GM19351 (cell line): ENCODE measurements around the gene SURF4.

Experiments
- ATAC-seq: cut with Tn5 transposase; IDR thresholded peaks from one replicate; pipeline ENCODE4 v1.9.1; 2021; ENCODE audit warnings: mild to moderate bottlenecking, moderate library complexity; ENCODE audit not compliant: unreplicated experiment

The SURF4 gene

DNA sequence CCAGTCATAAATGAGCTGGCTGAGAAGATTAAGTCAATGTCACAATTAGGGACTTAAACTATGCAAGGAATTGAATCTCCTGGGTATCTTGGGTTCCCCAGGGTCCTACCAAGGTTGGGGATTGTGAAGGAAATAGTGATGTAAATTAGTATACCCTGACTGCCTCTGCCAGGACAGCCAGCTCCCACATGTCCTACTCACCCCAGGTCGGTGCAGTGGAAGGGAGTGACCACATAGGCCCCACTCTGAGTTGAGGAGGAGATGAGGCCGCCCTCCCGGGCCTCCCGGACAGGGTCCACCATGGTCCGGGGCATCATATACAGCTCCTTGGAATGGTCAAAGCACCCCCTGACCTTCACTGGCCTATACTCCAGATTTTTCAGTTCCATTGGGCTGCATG is 22.3 kb downstream of the SURF4 start:
- ATAC-seq = no peak

DNA sequence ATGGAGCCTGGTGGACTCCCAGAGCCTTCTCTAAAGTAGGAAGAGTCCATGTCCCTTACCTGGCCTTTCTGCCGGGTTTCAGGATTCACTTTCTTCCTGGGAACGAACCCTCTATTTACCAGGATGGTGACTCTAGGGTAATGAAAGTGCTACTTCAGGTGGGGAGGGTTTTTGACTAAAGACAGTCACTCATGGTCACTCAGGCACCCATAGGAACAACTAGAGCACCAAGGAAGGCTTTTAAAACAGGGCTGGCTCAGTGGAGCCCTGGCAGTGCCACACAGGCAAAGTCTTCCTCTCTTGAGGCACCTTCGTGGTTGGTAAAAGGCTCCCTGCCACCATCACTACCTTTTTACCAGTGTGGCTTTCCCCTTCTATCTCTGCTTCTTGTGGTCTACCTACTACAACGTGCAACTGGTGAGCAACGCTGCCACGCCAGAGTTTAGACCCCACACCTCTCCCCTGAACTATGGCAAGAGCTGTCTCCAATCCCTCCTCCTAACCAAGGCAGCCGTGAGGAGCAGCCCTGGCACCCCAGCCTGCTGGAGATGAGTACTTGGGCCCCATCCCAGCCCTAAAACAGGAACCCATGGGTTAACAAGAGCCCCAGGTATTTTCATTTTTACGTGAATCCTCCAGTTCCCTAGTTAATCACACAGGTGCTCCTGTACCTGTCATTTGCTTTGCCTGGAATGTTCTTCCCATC is 23.1 kb downstream of the SURF4 start:
- no peak for ATAC-seq

DNA sequence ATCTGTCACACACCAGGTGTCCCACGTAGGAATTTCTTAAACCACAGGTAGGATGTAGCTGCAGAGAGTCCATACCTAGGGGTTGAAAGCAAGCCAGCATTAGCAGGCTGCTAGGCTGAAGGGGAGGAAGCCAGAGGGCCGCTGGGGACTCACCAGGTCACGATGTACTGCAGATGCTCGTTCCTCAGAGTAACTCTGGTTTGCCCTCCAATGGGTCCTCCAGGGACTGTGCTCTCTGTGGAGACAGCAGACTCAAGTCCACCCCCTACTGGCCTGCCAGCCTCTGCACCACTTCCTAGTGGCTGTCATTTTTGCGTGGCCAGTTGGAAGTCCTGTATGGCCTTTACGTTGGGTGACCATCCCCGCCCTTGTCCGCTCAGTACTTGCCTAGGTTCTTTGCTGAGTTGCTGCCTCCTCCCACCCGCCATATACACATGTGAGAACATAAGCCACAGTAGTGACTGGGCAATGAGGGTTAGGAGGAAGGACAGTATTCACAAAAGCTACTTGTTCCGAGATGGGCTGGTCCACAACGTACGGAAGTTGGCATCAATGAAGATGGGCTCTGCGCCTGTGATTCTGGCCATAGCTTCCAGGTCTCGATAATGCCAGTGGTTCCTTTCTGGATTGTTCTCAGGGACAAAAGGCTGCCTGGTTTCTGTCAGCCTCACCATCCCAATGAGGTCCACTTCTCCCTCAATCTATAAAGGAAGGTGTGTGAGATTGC is 23.8 kb downstream of the SURF4 start:
- ATAC-seq = no peak

DNA sequence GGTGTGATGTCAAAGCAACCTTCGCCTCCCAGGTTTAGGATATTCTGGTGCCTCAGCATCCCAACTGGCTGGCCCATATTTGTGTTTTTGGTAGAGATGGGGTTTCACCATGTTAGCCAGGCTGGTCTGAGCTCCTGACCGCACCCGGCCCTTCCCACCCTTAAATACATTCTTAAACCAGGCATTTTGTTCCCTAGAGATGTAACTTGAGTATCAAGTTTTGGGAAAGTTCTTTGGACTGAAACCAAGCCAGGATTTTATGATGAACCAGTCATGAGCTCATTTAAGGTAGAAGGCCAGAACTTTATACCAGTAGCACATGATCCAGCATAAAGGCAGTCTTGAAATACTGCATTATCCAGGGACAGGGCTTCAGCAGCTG is 24.3 kb downstream of the SURF4 start:
- no peak for ATAC-seq

DNA sequence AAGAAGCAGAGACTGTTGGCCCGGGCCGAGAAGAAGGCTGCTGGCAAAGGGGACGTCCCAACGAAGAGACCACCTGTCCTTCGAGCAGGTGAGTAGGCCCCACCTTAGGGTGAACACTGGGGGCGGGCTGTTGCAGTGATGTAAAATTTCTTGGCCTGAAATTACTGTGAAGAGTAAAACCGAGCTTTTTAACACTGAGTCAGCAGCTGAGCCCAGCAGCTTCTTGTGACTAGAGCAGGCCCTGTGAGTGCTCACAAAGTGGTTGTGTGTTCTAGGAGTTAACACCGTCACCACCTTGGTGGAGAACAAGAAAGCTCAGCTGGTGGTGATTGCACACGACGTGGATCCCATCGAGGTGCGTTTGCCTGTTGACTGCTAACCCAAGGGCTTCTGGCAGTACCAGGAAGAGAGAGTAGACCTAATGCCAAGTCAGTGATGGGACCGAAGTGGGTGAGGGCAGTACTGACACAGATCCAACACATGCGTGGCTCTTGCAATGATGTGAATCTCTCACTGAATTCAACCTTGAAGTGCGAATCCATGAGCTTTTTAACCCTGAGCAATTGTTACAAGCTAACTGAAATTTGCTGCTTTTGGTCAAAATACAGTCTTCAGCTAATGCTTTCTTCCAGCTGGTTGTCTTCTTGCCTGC is 25.8 kb downstream of the SURF4 start:
- no peak for ATAC-seq

DNA sequence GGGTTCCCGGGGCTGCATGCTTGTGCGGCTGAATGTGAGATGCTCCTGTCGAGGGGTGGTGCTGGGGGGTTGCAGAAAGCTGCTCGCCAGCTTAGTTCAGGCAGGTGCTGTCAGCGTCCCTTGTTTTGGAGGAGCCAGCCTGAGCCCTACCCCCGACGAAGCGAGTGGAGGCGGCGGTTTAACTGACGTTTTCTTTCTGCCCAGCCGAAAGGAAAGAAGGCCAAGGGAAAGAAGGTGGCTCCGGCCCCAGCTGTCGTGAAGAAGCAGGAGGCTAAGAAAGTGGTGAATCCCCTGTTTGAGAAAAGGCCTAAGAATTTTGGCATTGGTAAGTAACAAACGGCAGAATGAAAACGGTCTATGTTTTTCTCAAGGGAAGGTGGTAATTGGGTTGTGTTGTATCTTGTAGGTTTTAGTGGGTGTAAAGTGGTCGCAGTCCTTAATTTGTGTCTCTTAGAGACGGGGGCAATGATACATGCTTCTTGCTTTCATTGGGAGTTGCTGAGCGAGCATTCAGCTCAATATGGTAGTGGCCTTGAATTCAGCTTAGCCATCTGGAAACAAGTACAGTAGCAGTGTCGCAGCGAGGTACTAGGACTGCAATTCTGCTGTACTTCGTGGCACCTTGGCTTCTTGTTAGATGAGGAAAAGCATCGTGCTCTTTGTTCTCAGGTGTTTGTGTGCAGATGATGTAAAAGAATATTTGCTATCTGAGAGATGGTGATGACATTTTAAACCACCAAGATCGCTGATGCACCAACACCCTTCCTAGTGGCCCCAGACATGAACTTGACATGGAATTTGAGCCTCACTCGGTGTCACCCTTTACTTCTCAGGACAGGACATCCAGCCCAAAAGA is 26.9 kb downstream of the SURF4 start:
- no peak for ATAC-seq

DNA sequence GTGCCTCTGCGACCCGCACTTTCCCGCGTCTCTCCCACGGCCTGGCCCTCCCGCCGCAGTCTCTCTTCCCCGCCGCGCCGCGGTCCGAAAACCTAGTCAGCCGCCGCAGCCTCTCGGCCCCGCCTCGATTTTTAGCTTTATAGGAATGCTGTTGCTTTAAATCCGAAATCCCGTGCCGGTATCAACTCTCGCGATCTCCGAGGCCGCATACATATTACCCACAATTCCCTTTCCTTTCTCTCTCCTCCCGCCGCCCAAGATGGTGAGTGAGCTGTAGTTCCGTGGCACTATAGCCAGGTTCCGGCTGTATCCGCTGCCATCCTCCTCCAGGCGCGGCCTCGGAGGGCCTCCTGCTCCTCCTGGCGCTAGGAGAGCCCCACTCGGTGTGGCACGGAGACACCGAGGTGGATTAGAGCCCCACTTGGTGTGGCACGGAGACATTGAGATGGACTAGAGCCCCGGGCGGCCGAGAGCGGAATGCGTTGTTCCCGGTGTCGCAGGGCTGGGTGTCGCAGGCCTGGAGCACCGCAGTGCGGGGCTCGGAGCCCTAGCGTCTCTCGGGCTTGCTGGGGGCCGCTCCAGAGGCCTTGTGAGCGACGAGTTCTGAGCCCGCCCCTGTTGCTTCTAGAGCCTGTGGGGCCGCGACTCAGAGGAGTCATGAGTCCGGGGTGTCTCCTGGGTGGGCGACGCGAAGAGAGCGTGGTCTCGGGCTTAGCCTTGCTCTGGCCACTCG is 27.7 kb downstream of the SURF4 start, which contains the start of the genes MED22 and RPL7A:
TSS of gene MED22 (minus strand) at position 147 of the 733 bp plus-strand sequence. CDS start 1,469 bp downstream, outside the sequence.
TSS of gene RPL7A (plus strand) at position 234 of the 733 bp plus-strand sequence. CDS start at position 260, 26 bp downstream.
- peak; percentile 72 for ATAC-seq

DNA sequence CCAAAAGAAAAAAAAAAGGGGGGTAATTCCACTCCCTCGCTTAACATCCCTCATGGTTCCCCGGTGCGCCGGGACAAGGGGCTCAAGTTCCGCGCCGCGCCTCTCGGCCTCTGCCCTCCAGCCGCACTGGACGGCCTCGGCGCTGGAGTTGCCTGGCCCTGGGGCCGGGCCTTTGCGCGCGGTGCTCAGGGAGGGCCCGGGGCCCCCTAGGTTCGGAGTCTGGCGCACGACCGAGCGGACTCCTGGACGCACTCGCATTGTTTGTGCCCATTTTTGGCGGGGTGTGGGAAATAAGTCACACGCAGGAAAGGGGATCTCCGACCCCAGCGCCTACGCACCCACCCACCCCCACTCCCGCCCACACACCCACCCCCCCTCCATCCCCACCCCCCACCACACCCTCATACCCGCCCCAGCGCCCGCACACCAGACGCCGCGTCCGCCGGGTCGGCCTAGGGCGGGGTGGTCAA is 28.3 kb downstream of the SURF4 start:
- peak; percentile 35 for ATAC-seq

DNA sequence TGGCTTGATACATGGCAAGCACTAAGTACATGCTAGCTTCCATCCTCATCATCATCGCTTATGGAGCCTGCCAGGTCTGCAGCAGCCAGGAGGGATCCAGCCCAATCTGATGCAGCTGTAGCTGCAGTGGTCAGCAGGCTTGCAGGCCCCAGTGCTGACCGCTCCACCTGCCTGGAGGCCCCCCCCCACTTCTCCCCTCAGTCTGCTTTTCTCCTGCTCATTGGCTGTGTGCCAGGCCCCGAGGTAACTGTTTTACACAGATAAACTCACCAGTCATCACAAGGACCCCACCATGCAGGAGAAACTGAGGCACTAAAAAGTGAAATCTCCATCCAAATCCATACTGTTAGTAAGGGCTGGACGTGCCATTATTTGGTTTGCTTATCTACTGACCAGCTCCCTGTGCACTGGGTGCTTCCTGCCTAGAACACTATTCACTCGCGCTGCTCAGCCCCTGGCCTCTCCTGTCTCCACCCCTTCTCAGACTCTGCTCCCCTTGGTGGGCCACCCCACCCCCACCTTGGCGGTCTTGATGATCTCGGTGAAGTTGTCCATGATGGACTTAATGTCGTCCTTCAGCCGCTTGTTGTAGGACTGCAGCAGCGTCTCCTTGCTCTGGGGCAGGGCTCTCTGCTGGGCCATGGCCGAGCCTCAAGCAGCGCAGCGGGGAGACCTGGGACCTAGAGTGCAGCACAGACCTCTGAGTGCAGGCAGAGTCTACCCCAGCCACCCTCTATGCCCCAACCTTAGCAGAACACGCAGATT is 29.7 kb downstream of the SURF4 start:
- no peak for ATAC-seq

DNA sequence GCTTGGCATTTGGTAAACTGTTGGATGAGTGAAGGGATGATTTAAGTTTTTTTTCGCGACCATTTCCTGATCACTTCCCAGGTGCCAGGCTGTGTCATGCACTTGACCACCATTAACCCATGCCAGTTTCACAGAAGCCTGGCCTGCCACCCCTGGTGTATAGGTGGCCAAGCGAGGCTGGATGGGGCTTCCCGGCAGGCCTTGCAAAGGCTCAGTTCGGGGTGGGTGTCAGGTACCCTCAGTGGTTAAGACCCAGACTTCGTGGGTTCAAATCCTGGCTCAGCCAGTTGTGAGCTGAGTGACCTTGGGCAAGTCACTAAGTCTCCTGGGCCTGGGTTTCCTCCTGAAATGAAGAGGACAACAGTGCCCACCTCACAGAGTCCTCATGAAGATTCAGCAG is 30.3 kb downstream of the SURF4 start:
- no peak for ATAC-seq

DNA sequence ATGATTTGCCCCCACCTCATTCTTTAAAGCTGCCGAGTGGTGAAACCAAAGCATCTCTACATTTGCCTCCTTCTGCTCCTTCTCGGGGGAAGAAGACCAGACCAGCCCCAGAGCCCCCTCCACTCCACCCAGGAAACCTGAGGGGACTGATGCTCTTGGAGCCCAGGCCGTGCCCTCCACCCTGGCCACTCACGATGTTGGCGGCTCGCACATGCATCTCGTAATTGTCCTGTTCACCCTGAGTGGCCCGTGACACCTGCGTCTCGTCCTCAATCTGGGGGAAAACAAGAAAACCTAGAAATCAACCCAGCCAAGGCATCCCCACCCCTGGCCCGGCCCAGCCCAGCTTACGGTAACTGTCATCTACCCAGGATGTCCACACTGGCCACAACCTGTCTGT is 30.9 kb downstream of the SURF4 start:
- no peak for ATAC-seq

DNA sequence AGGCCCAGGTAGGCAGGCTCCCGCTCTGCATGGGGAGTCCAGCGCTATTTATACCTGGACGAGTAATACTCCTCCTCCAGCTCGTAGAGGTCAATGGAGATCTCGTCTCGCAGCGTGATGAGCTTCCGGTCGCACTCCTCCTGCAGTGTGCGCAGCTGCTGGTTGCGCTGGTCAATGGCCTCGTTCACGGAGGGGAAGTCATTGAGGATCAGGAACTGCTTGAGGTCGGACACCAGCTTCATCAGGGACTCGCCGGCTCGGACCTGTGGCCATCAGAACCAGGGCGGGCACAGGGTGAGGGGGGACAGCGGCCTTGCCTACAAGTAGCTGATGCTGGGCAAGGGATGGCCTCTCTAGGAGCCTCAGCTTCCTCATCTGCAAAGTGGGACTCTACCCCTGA is 31.8 kb downstream of the SURF4 start:
- no peak for ATAC-seq

DNA sequence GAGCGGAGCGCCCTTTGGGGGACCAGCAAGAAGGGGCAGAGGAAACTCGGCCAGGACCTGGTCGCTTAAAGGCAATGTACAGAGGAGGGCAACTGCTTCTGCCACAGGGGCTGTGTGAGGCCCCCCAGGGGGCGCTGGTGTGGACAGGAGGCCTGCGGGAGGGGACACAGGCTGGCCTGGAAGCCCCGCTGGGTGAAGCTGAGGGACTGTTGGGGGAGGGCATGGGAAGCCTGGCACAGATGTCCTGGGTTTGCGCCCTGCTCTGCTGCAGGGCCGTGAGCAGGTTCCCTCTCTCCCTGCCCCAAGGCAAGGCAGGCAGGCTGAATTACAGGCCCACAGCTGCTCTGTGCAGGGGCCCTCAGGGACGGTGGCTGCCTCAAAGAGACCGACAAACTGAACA is 33.3 kb downstream of the SURF4 start:
- ATAC-seq = no peak

DNA sequence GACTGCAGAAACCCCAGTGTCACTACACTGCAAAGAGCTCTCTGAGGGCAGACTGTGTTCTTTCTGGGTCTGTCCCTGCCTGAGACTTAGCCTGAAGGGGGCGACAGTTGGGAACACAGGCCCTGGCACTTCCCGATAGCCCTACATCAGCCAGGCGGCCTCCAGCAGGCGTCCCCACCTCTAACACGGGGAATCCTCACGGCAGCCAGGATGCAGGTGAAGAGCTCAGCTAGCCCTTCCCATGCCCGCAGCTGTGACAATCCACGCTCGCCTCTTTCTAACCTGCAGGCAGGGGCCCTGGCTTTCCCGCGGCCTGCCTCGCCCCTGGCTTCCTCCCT is 33.8 kb downstream of the SURF4 start:
- no peak for ATAC-seq

DNA sequence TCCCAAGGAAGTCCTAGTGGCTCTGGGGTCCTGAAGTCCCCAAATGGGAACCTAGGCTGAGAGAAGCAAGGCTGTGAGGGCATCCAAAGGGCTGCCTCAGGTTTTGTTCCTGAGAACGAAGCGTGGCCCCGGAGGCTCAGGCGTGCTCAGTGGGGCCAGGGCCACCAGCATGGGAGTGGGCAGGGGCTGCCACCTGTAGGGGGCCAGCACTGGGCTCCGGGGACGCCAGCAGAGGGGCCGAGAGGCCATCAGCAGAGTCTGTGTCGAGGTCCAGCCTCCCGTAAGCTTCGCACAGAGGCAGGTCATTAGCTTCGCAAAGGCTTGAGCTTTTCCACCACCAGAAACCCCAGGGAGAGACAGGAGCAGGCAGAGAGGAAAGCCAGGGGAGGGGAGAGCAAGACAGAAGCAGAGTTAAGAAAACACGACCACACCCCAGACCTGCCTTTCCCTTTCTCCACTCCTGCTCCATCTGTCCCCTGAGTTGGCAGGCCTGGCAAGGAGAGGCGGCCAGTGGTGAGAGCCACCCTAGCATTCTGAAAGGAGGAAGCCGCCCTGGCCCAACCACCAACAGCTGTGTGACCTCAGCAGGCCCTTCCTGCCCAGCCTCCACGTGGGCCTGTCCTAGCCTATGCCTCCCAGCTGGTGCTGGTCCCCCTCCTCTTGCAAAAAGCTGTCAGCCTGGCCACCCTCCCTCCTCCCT is 34.3 kb downstream of the SURF4 start:
- ATAC-seq = no peak

DNA sequence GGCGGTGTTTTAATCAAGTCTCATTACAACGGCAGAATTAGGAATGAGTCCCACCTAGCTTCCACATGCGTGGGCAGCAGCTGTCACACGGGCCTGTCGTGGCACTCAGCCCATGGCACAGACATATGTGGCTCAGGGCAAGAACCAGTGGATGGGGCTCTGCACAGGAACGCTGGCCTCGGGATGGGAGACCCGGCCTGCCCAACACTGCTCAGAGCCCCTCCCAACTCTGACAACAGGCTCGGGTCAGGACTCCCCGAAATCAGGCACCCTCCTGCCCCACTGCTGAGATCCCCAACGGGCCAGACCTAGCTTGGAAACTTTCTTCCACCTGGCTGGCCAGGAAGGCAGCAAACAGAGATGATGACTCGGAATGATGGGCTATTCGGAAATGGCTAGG is 34.9 kb downstream of the SURF4 start:
- no peak for ATAC-seq

DNA sequence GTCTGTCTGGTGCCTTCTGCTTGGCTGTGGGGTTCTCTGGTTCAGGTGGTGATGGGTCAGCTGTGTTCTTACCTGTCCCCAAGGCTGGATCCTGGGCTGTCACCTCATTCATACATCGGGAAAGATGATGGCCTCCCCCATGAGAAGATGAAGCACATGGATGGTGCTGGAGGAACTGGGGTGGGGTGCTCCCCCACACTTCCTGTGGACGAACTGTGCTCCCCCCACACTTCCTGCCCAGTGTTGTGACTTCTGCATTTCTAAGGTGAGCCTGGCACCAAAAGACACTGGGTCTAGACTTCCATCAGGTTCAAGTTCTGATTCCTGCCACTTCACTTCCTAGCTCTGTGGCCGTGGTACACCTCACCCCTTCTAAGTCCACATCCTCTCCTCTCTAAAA is 35.6 kb downstream of the SURF4 start:
- no peak for ATAC-seq

DNA sequence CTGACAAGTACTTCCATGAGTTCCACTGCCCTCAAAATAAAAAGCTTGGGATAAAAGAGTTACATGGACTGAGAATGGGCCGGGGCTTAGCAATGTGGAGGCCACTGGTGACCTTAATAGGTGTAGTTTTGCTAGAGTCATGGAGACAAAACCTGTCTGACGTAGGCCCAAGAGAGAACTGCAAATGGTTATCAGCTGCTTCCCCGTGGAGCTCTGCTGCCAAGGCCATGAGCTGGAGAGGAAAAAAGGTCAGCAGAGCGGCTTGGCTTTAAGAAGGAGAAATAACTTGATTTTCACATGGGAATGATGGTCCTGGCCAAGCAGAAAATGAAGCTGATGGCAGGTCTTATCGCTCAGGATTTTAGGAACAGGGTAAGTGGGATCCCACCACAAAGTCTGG is 36.2 kb downstream of the SURF4 start:
- ATAC-seq = no peak
